WERI-Rb-1 (cell line): ENCODE results near the gene ANO10.

Experiments used
- DNase-seq: peaks from one replicate; pipeline ENCODE4 v3.0.0-alpha.2; 2020
- H3K27ac ChIP-seq: fragments of 250-450 bp; sonication (Bioruptor Pico); 2 replicates; pipeline ENCODE4 v1.5.1; 2020; ENCODE audit warnings: mild to moderate bottlenecking, moderate library complexity
- H3K27me3 ChIP-seq: fragments of 250-450 bp; sonication (Bioruptor Pico); 2 replicates; pipeline ENCODE4 v1.5.1; 2021; ENCODE audit warnings: mild to moderate bottlenecking, low read depth, moderate library complexity; ENCODE audit not compliant: insufficient read depth, severe bottlenecking
- H3K36me3 ChIP-seq: fragments of 250-450 bp; sonication (Bioruptor Pico); 2 replicates; pipeline ENCODE4 v1.5.1; 2020; ENCODE audit warnings: mild to moderate bottlenecking, moderate library complexity
- H3K4me3 ChIP-seq: 2 replicates; pipeline ENCODE4 v1.5.1; 2011; ENCODE audit warnings: low read depth, mild to moderate bottlenecking, control low read depth, low read length
- H3K9me3 ChIP-seq: fragments of 250-450 bp; sonication (Bioruptor Pico); 2 replicates; pipeline ENCODE4 v1.5.1; 2021; ENCODE audit warnings: mild to moderate bottlenecking, moderate library complexity; ENCODE audit not compliant: severe bottlenecking
- CTCF ChIP-seq: IDR thresholded peaks from 2 replicates; pipeline ENCODE4 v1.5.1; 2011; ENCODE audit warnings: low read depth, mild to moderate bottlenecking, control low read depth, inconsistent platforms, low read length

Gene ANO10

GRCh38 chr3:43640681-43641080 is 18.9 kb upstream of the ANO10 start:
- DNase-seq, result no peak
- H3K27ac ChIP-seq, result no peak overlapping the region
- no peak overlapping the region for H3K4me3 ChIP-seq
- TF ChIP-seq CTCF, result no peak
- H3K36me3 ChIP-seq, result no peaks in the 10 kb centered on the region
- no peaks in the 10 kb centered on the region for H3K27me3 ChIP-seq
- H3K9me3 ChIP-seq, result no peaks in the 10 kb centered on the region

GRCh38 chr3:43638594-43639447 is 17.0 kb upstream of the ANO10 start:
- no peak overlapping the region for H3K27ac ChIP-seq

GRCh38 chr3:43637702-43638101 is 15.9 kb upstream of the ANO10 start:
- no peaks in the 10 kb centered on the region for H3K27me3 ChIP-seq
- H3K4me3 ChIP-seq, result no peak overlapping the region
- TF ChIP-seq CTCF, result no peak
- DNase-seq, result no peak
- H3K36me3 ChIP-seq, result no peaks in the 10 kb centered on the region
- peaks cover 4% of the 10 kb centered on the region for H3K9me3 ChIP-seq
- no peak overlapping the region for H3K27ac ChIP-seq

More at GRCh38 chr3:43638594-43639447, 17.0 kb upstream of the ANO10 start:
- Histone ChIP-seq H3K27me3 (no peaks in the 10 kb centered on the region), H3K9me3 (no peaks in the 10 kb centered on the region), H3K4me3 (no peak overlapping the region), H3K36me3 (no peaks in the 10 kb centered on the region)
- peak; percentile 33 for TF ChIP-seq CTCF
- DNase-seq, result no peak

- Histone ChIP-seq H3K4me3 (no peak overlapping the region), H3K36me3 (no peaks in the 10 kb centered on the region), H3K27me3 (no peaks in the 10 kb centered on the region), H3K9me3 (peaks cover 4% of the 10 kb centered on the region), H3K27ac (no peak overlapping the region)
- DNase-seq, result no peak
- TF ChIP-seq CTCF, result no peak
Measured at GRCh38 chr3:43632986-43633385, 11.2 kb upstream of the ANO10 start.

GRCh38 chr3:43632269-43632733 is 10.5 kb upstream of the ANO10 start:
- no peak overlapping the region for H3K4me3 ChIP-seq
- DNase-seq, result no peak
- no peak for TF ChIP-seq CTCF
- no peak overlapping the region for H3K27ac ChIP-seq
- no peaks in the 10 kb centered on the region for H3K36me3 ChIP-seq
- H3K27me3 ChIP-seq, result no peaks in the 10 kb centered on the region
- peaks cover 4% of the 10 kb centered on the region for H3K9me3 ChIP-seq
